Fibroblast of lung (primary cell): ENCODE data around the gene SHC4. TPM values are rescaled to one million over a fixed set of nuclear protein-coding genes. Genes with fewer than 3 reads are reported as not detected.

ENCODE experiments used
- DNase-seq, 2 donors: peaks; one replicate each; pipeline versions ENCODE4 v3.0.0 to v3.0.0-alpha.2; 2010; ENCODE audit warnings: low read depth in 2 of 2
- H2AFZ ChIP-seq: 2 replicates; pipeline ENCODE4 v1.5.1; 2012; ENCODE audit warnings: low read length, control low read depth, inconsistent platforms
- H3K27ac ChIP-seq: 2 replicates; pipeline ENCODE4 v1.5.1; 2011; ENCODE audit warnings: low read length, control low read depth; ENCODE audit not compliant: insufficient read depth
- H3K27me3 ChIP-seq: 2 replicates; pipeline ENCODE4 v1.5.1; 2011; ENCODE audit warnings: mild to moderate bottlenecking, low read length; ENCODE audit not compliant: control insufficient read depth, insufficient read depth
- H3K36me3 ChIP-seq: 2 replicates; pipeline ENCODE4 v1.5.1; 2011; ENCODE audit warnings: low read length; ENCODE audit not compliant: control insufficient read depth, insufficient read depth
- H3K4me1 ChIP-seq: 2 replicates; pipeline ENCODE4 v1.5.1; 2011; ENCODE audit warnings: low read length; ENCODE audit not compliant: control insufficient read depth, insufficient read depth; ENCODE audit errors: extremely low read depth
- H3K4me2 ChIP-seq: 2 replicates; pipeline ENCODE4 v1.5.1; 2011; ENCODE audit warnings: low read length, control low read depth; ENCODE audit not compliant: insufficient read depth; ENCODE audit errors: extremely low read depth
- H3K4me3 ChIP-seq, 4 experiments: fragments of 200-600 bp in 1 of 4; sonication (generic) in 1 of 4; replicated peaks in 1 of 4; 2 replicates each; pipeline ENCODE4 v1.5.1; 2011 to 2016; ENCODE audit warnings: low read length in 4 of 4, low read depth in 3 of 4, mild to moderate bottlenecking in 3 of 4, control low read depth in 2 of 4, inconsistent platforms in 1 of 4, mixed read lengths in 1 of 4; ENCODE audit not compliant: insufficient read depth in 1 of 4; ENCODE audit errors: control extremely low read depth in 1 of 4
- H3K79me2 ChIP-seq: 2 replicates; pipeline ENCODE4 v1.5.1; 2012; ENCODE audit warnings: mild to moderate bottlenecking, low read length, inconsistent platforms; ENCODE audit not compliant: control insufficient read depth, insufficient read depth
- H3K9ac ChIP-seq: 2 replicates; pipeline ENCODE4 v1.5.1; 2011; ENCODE audit warnings: mild to moderate bottlenecking, low read length, control low read depth; ENCODE audit not compliant: insufficient read depth
- H3K9me3 ChIP-seq: 2 replicates; pipeline ENCODE4 v1.5.1; 2012; ENCODE audit warnings: low read depth, low read length; ENCODE audit not compliant: control insufficient read depth, insufficient read depth
- H4K20me1 ChIP-seq: 2 replicates; pipeline ENCODE4 v1.5.1; 2011; ENCODE audit warnings: low read length; ENCODE audit not compliant: control insufficient read depth, insufficient read depth; ENCODE audit errors: extremely low read depth
- EZH2 ChIP-seq: IDR thresholded peaks from 2 replicates; pipeline ENCODE4 v1.5.1; 2012; ENCODE audit warnings: low read length, control low read depth, mild to moderate bottlenecking; ENCODE audit errors: missing control alignments
- polyA plus RNA-seq, 2 donors: library from polyadenylated mRNA; depleted of rRNA in 1 of 2; stranded (reverse) in 1 of 2; unstranded in 1 of 2; fragments of >200 nt; gene quantifications; 2 replicates each; pipeline ENCODE4 v1.2.1, GENCODE V29; 2011 to 2012; ENCODE audit warnings: missing spikeins in 1 of 2
- total RNA-seq: library from RNA; depleted of rRNA; stranded (reverse); fragments of >200 nt; gene quantifications from 2 replicates; pipeline ENCODE4 v1.2.1, GENCODE V29; 2014
- TF ChIP-seq, protein P1 (sequence below), 2 donors: IDR thresholded peaks in 1 of 2; conservative IDR thresholded peaks in 1 of 2; 1 replicate in 1 of 2; 2 replicates in 1 of 2; pipeline ENCODE4 v1.5.1; 2011 to 2012; ENCODE audit warnings: low read length in 2 of 2, control low read depth in 1 of 2, inconsistent platforms in 1 of 2, low read depth in 1 of 2, mild to moderate bottlenecking in 1 of 2

SHC4 gene
- total and polyA plus RNA-seq, 2 donors (not counting 1 experiment from before 2014, with no cell fraction given): 0.75 to 1.5 TPM

- Histone ChIP-seq H3K4me3 (no peak overlapping the region), H3K27ac (no peak overlapping the region), H2AFZ (no peak overlapping the region), H3K4me2 (no peak overlapping the region), H3K79me2 (no peaks in the 10 kb centered on the region), H4K20me1 (no peaks in the 10 kb centered on the region), H3K4me1 (no peaks in the 10 kb centered on the region), H3K9me3 (no peaks in the 10 kb centered on the region), H3K27me3 (no peaks in the 10 kb centered on the region), H3K9ac (no peak overlapping the region), H3K36me3 (no peaks in the 10 kb centered on the region)
- TF ChIP-seq, protein P1, sequence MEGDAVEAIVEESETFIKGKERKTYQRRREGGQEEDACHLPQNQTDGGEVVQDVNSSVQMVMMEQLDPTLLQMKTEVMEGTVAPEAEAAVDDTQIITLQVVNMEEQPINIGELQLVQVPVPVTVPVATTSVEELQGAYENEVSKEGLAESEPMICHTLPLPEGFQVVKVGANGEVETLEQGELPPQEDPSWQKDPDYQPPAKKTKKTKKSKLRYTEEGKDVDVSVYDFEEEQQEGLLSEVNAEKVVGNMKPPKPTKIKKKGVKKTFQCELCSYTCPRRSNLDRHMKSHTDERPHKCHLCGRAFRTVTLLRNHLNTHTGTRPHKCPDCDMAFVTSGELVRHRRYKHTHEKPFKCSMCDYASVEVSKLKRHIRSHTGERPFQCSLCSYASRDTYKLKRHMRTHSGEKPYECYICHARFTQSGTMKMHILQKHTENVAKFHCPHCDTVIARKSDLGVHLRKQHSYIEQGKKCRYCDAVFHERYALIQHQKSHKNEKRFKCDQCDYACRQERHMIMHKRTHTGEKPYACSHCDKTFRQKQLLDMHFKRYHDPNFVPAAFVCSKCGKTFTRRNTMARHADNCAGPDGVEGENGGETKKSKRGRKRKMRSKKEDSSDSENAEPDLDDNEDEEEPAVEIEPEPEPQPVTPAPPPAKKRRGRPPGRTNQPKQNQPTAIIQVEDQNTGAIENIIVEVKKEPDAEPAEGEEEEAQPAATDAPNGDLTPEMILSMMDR (conservative IDR thresholded peaks at IDR 0.05 in 1 of 2, IDR thresholded peaks at IDR 0.05 in 1 of 2; ENCODE audit: low read depth in 1 of 2, low read length in 2 of 2): no peak
- no peak for TF ChIP-seq EZH2
- no peak for DNase-seq
Measured at GRCh38 chr15:48825075-48825474, 138.6 kb downstream of the SHC4 start.

DNA sequence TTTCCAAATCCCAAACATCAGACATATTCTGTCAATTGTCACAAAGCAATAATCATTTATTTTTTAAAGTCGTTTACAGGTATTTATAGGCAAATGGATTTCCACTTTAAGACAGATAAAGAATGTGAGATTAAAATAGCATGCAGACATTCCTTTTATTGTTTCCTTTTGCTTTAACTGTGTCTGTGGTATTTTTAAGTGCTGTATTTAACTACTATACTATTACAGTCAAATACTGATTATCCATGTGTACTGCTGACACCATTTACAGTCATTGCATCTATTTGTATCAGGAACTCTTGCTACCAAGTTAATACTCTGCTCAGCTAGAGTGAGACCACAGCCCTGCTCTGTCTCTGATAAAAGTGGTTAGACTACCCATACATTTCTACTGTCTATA lies 140.0 kb downstream of the SHC4 start:
- H2AFZ ChIP-seq: no peak overlapping the region
- H3K4me3 ChIP-seq: no peak overlapping the region
- no peaks in the 10 kb centered on the region for H3K9me3 ChIP-seq
- H3K27ac ChIP-seq: no peak overlapping the region
- H3K4me2 ChIP-seq: no peak overlapping the region
- H3K9ac ChIP-seq: no peak overlapping the region
- no peak for TF ChIP-seq EZH2
- TF ChIP-seq, protein P1 (conservative IDR thresholded peaks at IDR 0.05 in 1 of 2, IDR thresholded peaks at IDR 0.05 in 1 of 2; ENCODE audit: low read depth in 1 of 2, low read length in 2 of 2): no peak
- no peaks in the 10 kb centered on the region for H3K79me2 ChIP-seq
- H3K36me3 ChIP-seq: no peaks in the 10 kb centered on the region
- no peak for DNase-seq
- no peaks in the 10 kb centered on the region for H4K20me1 ChIP-seq
- no peaks in the 10 kb centered on the region for H3K4me1 ChIP-seq
- no peaks in the 10 kb centered on the region for H3K27me3 ChIP-seq

GRCh38 chr15:48823237-48823636 lies 140.5 kb downstream of the SHC4 start:
- no peaks in the 10 kb centered on the region for H3K27me3 ChIP-seq
- no peaks in the 10 kb centered on the region for H3K9me3 ChIP-seq
- no peak overlapping the region for H3K27ac ChIP-seq
- no peak overlapping the region for H3K4me3 ChIP-seq
- DNase-seq: peak in 1 of 2 donors; percentile 55
- H2AFZ ChIP-seq: peak overlapping the region; percentile 10
- H3K4me1 ChIP-seq: no peaks in the 10 kb centered on the region
- no peak overlapping the region for H3K4me2 ChIP-seq
- no peak overlapping the region for H3K9ac ChIP-seq
- H3K36me3 ChIP-seq: no peaks in the 10 kb centered on the region
- no peaks in the 10 kb centered on the region for H4K20me1 ChIP-seq
- TF ChIP-seq EZH2: no peak
- TF ChIP-seq, protein P1 (conservative IDR thresholded peaks at IDR 0.05 in 1 of 2, IDR thresholded peaks at IDR 0.05 in 1 of 2; ENCODE audit: low read depth in 1 of 2, low read length in 2 of 2): no peak
- no peaks in the 10 kb centered on the region for H3K79me2 ChIP-seq
